SK-N-SH treated with all-trans-retinoic acid at 6 μM for 48 hours (cell line): ENCODE measurements around the gene IZUMO2.

ENCODE experiments used
- ARNTL ChIP-seq: fragments of 450-650 bp; formaldehyde crosslinking; IDR thresholded peaks from 2 replicates; pipeline ENCODE4 v1.5.0; 2020; ENCODE audit warnings: low read depth, mild to moderate bottlenecking, moderate library complexity, borderline replicate concordance
- CREB5 ChIP-seq: fragments of 250-450 bp; sonication (Bioruptor Pico); IDR thresholded peaks from 2 replicates; pipeline ENCODE4 v1.5.1; 2020; ENCODE audit warnings: low read depth, mild to moderate bottlenecking, moderate library complexity
- CSRNP3 ChIP-seq: fragments of 250-450 bp; sonication (Bioruptor Pico); IDR thresholded peaks from 2 replicates; pipeline ENCODE4 v1.5.1; 2021; ENCODE audit warnings: mild to moderate bottlenecking, moderate library complexity
- ISL1 ChIP-seq: fragments of 250-450 bp; sonication (Bioruptor Pico); IDR thresholded peaks from 2 replicates; pipeline ENCODE4 v2.1.2; 2022; ENCODE audit warnings: mild to moderate bottlenecking, moderate library complexity
- PATZ1 ChIP-seq: fragments of 250-450 bp; sonication (Bioruptor Pico); IDR thresholded peaks from 2 replicates; pipeline ENCODE4 v1.8.0; 2020; ENCODE audit warnings: mild to moderate bottlenecking, moderate library complexity, borderline replicate concordance
- POU6F1 ChIP-seq: fragments of 250-450 bp; sonication (Bioruptor Pico); IDR thresholded peaks from 2 replicates; pipeline ENCODE4 v1.8.0; 2021; ENCODE audit warnings: low read depth, mild to moderate bottlenecking, moderate library complexity, borderline replicate concordance
- SNAI2 ChIP-seq: fragments of 250-450 bp; sonication (Bioruptor Pico); IDR thresholded peaks from 2 replicates; pipeline ENCODE4 v1.5.0; 2020; ENCODE audit warnings: mild to moderate bottlenecking, moderate library complexity
- ZC3H10 ChIP-seq: fragments of 250-450 bp; sonication (Bioruptor Pico); IDR thresholded peaks from 2 replicates; pipeline ENCODE4 v1.5.1; 2021; ENCODE audit warnings: mild to moderate bottlenecking, moderate library complexity
- ZFP3 ChIP-seq: fragments of 250-450 bp; sonication (Bioruptor Pico); IDR thresholded peaks from 2 replicates; pipeline ENCODE4 v1.5.0; 2020; ENCODE audit warnings: mild to moderate bottlenecking, moderate library complexity
- ZFP30 ChIP-seq: fragments of 450-650 bp; formaldehyde crosslinking; IDR thresholded peaks from 2 replicates; pipeline ENCODE4 v1.5.0; 2022; ENCODE audit warnings: mild to moderate bottlenecking, moderate library complexity
- ZNF70 ChIP-seq: fragments of 450-650 bp; formaldehyde crosslinking; IDR thresholded peaks from 2 replicates; pipeline ENCODE4 v1.5.0; 2020; ENCODE audit warnings: mild to moderate bottlenecking, moderate library complexity
- ZNF8 ChIP-seq: fragments of 450-650 bp; formaldehyde crosslinking; IDR thresholded peaks from 2 replicates; pipeline ENCODE4 v1.5.0; 2020; ENCODE audit warnings: mild to moderate bottlenecking, moderate library complexity

- TF ChIP-seq ZC3H10 (CRISPR knock-in tag), result no peak
- no peak for TF ChIP-seq ZFP30 (CRISPR knock-in tag)
- TF ChIP-seq CREB5, result no peak
- no peak for TF ChIP-seq POU6F1 (CRISPR knock-in tag)
- TF ChIP-seq PATZ1 (CRISPR knock-in tag), result no peak
- TF ChIP-seq CSRNP3 (CRISPR knock-in tag), result no peak
- TF ChIP-seq ZNF8 (CRISPR knock-in tag), result no peak
- TF ChIP-seq ISL1 (CRISPR knock-in tag), result no peak
- no peak for TF ChIP-seq SNAI2 (CRISPR knock-in tag)
- no peak for TF ChIP-seq ZFP3 (CRISPR knock-in tag)
- no peak for TF ChIP-seq ARNTL (CRISPR knock-in tag)
- no peak for TF ChIP-seq ZNF70 (CRISPR knock-in tag)
Measured at GRCh38 chr19:50148528-50148927, 14.6 kb downstream of the IZUMO2 start.
